SK-N-SH (cell line): ENCODE data around the gene DDX39B. TPM values are rescaled to one million over a fixed set of nuclear protein-coding genes. Genes with fewer than 3 reads are reported as not detected.
A peak's percentile ranks its signal among the peaks of the same experiment; 100 is the strongest.

ENCODE experiments used
- CTCF ChIA-PET: fragments of 300-600, 350-600 bp; formaldehyde crosslinking; extraction: SDS; loops from one replicate; lab custom pipeline; 2021; lab: Yijun Ruan, JAX
- POLR2A ChIA-PET: fragments of 350-600 bp; sonication (Branson Sonifier 250); formaldehyde crosslinking; extraction: SDS; loops from one replicate; lab custom pipeline; 2020; ENCODE audit warnings: antibody characterized with exemption, inconsistent platforms; lab: Yijun Ruan, JAX
- DNase-seq: peaks from one replicate; pipeline ENCODE4 v3.0.0; 2012
- H2AFZ ChIP-seq: fragments of 200-600 bp; sonication (generic); 2 replicates; pipeline ENCODE4 v1.8.1; 2016; ENCODE audit warnings: antibody characterized with exemption, mild to moderate bottlenecking, low read depth
- H3F3A ChIP-seq: fragments of 200-600 bp; sonication (generic); replicated peaks from 2 replicates; pipeline ENCODE3; 2016; ENCODE audit warnings: antibody characterized with exemption, mild to moderate bottlenecking; ENCODE audit not compliant: insufficient read depth
- H3K27ac ChIP-seq, 2 experiments: fragments of 200-500 bp in 1 of 2; fragments of 200-600 bp in 1 of 2; sonication (Bioruptor generic) in 1 of 2; sonication (generic), shearing (Covaris generic) in 1 of 2; 2 replicates each; pipeline versions ENCODE4 v1.5.1 to v1.6.1; 2014 to 2016; ENCODE audit warnings: low read depth in 2 of 2, inconsistent platforms in 1 of 2, low read length in 1 of 2, mild to moderate bottlenecking in 1 of 2, mixed read lengths in 1 of 2
- H3K27me3 ChIP-seq: fragments of 200-600 bp; sonication (generic), shearing (Covaris generic); 2 replicates; pipeline ENCODE4 v1.6.1; 2016; ENCODE audit warnings: mixed run types; ENCODE audit not compliant: insufficient read depth
- H3K36me3 ChIP-seq, 2 experiments: fragments of 200-500 bp in 1 of 2; fragments of 200-600 bp in 1 of 2; sonication (Bioruptor generic) in 1 of 2; sonication (generic) in 1 of 2; replicated peaks in 1 of 2; 2 replicates each; pipeline versions ENCODE3 to v1.5.1; 2014 to 2016; ENCODE audit warnings: low read length in 1 of 2, mild to moderate bottlenecking in 1 of 2; ENCODE audit not compliant: insufficient read depth in 2 of 2, control insufficient read depth in 1 of 2
- H3K4me1 ChIP-seq, 2 experiments: fragments of 200-500 bp in 1 of 2; fragments of 200-600 bp in 1 of 2; sonication (Bioruptor generic) in 1 of 2; sonication (generic), shearing (Covaris generic) in 1 of 2; 2 replicates each; pipeline versions ENCODE4 v1.5.1 to v1.6.1; 2014 to 2016; ENCODE audit warnings: low read depth in 1 of 2, low read length in 1 of 2, mixed run types in 1 of 2; ENCODE audit not compliant: insufficient read depth in 2 of 2, control insufficient read depth in 1 of 2
- H3K4me2 ChIP-seq: fragments of 200-600 bp; sonication (generic), shearing (Covaris generic); 2 replicates; pipeline ENCODE4 v1.6.1; 2017; ENCODE audit warnings: mixed run types
- H3K4me3 ChIP-seq, 2 experiments: fragments of 200-500 bp in 1 of 2; fragments of 200-600 bp in 1 of 2; sonication (Bioruptor generic) in 1 of 2; sonication (generic), shearing (Covaris generic) in 1 of 2; 2 replicates each; pipeline versions ENCODE4 v1.5.1 to v1.8.1; 2014 to 2016; ENCODE audit warnings: low read depth in 2 of 2, inconsistent platforms in 1 of 2, low read length in 1 of 2, mild to moderate bottlenecking in 1 of 2, mixed read lengths in 1 of 2, moderate library complexity in 1 of 2
- H3K79me2 ChIP-seq: fragments of 200-600 bp; sonication (generic); 2 replicates; pipeline ENCODE4 v1.8.1; 2017; ENCODE audit warnings: mild to moderate bottlenecking; ENCODE audit not compliant: insufficient read depth
- H3K9ac ChIP-seq: fragments of 200-600 bp; sonication (generic); 2 replicates; pipeline ENCODE4 v1.6.1; 2017; ENCODE audit warnings: mixed run types
- H3K9me2 ChIP-seq: fragments of 200-600 bp; sonication (generic); 2 replicates; pipeline ENCODE4 v1.6.1; 2017; ENCODE audit warnings: mixed run types
- H3K9me3 ChIP-seq: fragments of 200-600 bp; sonication (generic); 2 replicates; pipeline ENCODE4 v1.6.1; 2017; ENCODE audit warnings: mixed run types, mild to moderate bottlenecking, moderate library complexity
- H4K20me1 ChIP-seq: fragments of 200-600 bp; sonication (generic); 2 replicates; pipeline ENCODE4 v1.6.1; 2017; ENCODE audit warnings: mild to moderate bottlenecking, mixed run types; ENCODE audit not compliant: insufficient read depth
- ELF1 ChIP-seq: IDR thresholded peaks from 2 replicates; pipeline ENCODE4 v1.4.0; 2012
- FOSL2 ChIP-seq: IDR thresholded peaks from 2 replicates; pipeline ENCODE4 v1.4.0; 2012; ENCODE audit warnings: low read depth, mild to moderate bottlenecking, moderate library complexity, borderline replicate concordance
- NFIC ChIP-seq: IDR thresholded peaks from 2 replicates; pipeline ENCODE4 v1.4.0; 2012; ENCODE audit warnings: borderline replicate concordance
- NRF1 ChIP-seq: IDR thresholded peaks from 2 replicates; pipeline ENCODE4 v1.6.1; 2012; ENCODE audit warnings: low read depth, mild to moderate bottlenecking, low read length
- RAD21 ChIP-seq: IDR thresholded peaks from 2 replicates; pipeline ENCODE4 v1.6.1; 2012; ENCODE audit warnings: mild to moderate bottlenecking, low read length
- RFX5 ChIP-seq: IDR thresholded peaks from 2 replicates; pipeline ENCODE4 v1.6.1; 2012; ENCODE audit warnings: mild to moderate bottlenecking, improper control_type of control experiment, low read length
- RXRA ChIP-seq: IDR thresholded peaks from 2 replicates; pipeline ENCODE4 v1.4.0; 2012; ENCODE audit warnings: low read depth, mild to moderate bottlenecking, borderline replicate concordance
- YY1 ChIP-seq: IDR thresholded peaks from 2 replicates; pipeline ENCODE4 v1.4.0; 2012; ENCODE audit warnings: low read depth, mild to moderate bottlenecking
- WGBS: methylation state at CpG from one replicate; pipeline ENCODE4 v1.1.6; 2017; ENCODE audit warnings: low lambda C conversion rate; 5-methylcytosine and 5-hydroxymethylcytosine counted together
- polyA plus RNA-seq, 3 experiments: library from polyadenylated mRNA; depleted of rRNA; stranded (reverse); fragments of >200 nt; gene quantifications; 2 replicates each; pipeline ENCODE4 v1.2.3, GENCODE V29; 2012
- TF ChIP-seq, protein P1 (sequence below): IDR thresholded peaks from 2 replicates; pipeline ENCODE4; 2012
- TF ChIP-seq, protein P2 (sequence below): IDR thresholded peaks from 2 replicates; pipeline ENCODE4 v1.4.0; 2012; ENCODE audit warnings: low read depth

Gene DDX39B
- polyA plus RNA-seq, 1 of the 3 experiments (the other 2 are of a cell fraction) = 502 TPM

- Histone ChIP-seq H3F3A (peaks cover 28% of the 10 kb centered on the region), H4K20me1 (peaks cover 25% of the 10 kb centered on the region; the same call in 1 of the 2 replicates), H3K36me3 (peaks cover 29 to 38% of the 10 kb centered on the region in 2 experiments), H3K4me3 (no peak overlapping the region), H3K9ac (no peak overlapping the region), H3K27me3 (no peaks in the 10 kb centered on the region), H3K4me1 (peaks cover 0 to 14% of the 10 kb centered on the region in 2 experiments; a peak in 2 of 4 replicates), H3K27ac (no peak overlapping the region), H3K79me2 (peaks cover 2% of the 10 kb centered on the region; the same call in 1 of the 2 replicates), H2AFZ (no peak overlapping the region), H3K9me3 (no peaks in the 10 kb centered on the region), H3K9me2 (no peaks in the 10 kb centered on the region), H3K4me2 (no peak overlapping the region)
- ChIA-PET CTCF (interaction anchor here (0.7 kb wide), 1 partner anchor 11 kb away, joined by 3 read pairs; no protein-coding TSS in a partner anchor), POLR2A (no interaction called here)
- WGBS = 89% methylated on average over 4 of the region's 4 CpGs
- no peak for TF ChIP-seq RAD21
- TF ChIP-seq NRF1 = no peak
- no peak for TF ChIP-seq ELF1
- no peak for TF ChIP-seq RXRA
- no peak for TF ChIP-seq RFX5
- no peak for TF ChIP-seq YY1
- DNase-seq = no peak
Observed at GRCh38 chr6:31528307-31528777, 13.5 kb downstream of the DDX39B start.

DNA sequence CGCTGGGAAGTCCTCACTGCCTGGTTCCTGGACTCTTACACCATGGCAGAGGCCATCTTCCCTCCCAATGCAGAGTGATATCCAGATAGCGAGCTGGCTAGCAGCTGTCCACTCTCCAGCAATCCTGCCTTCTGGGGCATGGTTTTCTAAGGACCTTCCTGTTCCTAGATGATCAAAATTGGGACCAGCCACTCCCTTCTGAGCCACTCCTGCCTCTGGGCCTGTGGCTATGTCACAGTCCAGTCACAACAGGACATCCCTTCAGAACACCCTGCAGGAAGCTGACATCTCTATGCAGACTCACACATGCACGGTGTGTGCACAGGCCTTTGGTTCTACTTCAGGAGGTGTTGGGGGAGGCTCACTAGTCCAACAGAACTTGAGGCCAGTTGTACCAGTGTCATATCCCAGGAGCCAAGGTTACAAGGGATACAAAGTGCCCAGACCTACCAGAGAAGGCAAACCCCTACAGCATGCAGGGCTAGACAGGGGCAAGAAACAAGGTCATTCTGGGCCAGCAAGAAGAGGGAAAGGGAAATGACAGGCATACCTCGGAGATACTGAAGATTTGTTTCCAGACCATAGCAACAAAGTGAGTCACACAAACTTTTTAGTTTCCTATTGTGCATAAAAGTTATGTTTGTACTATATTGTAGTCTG, 15.7 kb downstream of the DDX39B start:
- Histone ChIP-seq H3K27me3 (no peaks in the 10 kb centered on the region), H3F3A (peaks cover 12% of the 10 kb centered on the region), H3K27ac (peak overlapping the region in 1 of 2 experiments; percentile 80; a peak in 2 of 4 replicates), H3K4me3 (no peak overlapping the region), H4K20me1 (peaks cover 12% of the 10 kb centered on the region; the same call in 1 of the 2 replicates), H3K4me2 (peak overlapping the region; percentile 64), H2AFZ (0 out of 2 replicates have a peak overlapping the region, but pooled peaks have one; percentile 29), H3K36me3 (peaks cover 11 to 16% of the 10 kb centered on the region in 2 experiments), H3K9me3 (no peaks in the 10 kb centered on the region), H3K9me2 (no peaks in the 10 kb centered on the region), H3K9ac (0 out of 2 replicates have a peak overlapping the region, but pooled peaks have one; percentile 12), H3K4me1 (peaks cover 0 to 14% of the 10 kb centered on the region in 2 experiments; a peak in 2 of 4 replicates), H3K79me2 (no peaks in the 10 kb centered on the region)
- TF ChIP-seq NFIC (no peak), FOSL2 (0 out of 2 replicates have a peak, but pooled peaks have one; percentile 15)
- TF ChIP-seq, protein P1, sequence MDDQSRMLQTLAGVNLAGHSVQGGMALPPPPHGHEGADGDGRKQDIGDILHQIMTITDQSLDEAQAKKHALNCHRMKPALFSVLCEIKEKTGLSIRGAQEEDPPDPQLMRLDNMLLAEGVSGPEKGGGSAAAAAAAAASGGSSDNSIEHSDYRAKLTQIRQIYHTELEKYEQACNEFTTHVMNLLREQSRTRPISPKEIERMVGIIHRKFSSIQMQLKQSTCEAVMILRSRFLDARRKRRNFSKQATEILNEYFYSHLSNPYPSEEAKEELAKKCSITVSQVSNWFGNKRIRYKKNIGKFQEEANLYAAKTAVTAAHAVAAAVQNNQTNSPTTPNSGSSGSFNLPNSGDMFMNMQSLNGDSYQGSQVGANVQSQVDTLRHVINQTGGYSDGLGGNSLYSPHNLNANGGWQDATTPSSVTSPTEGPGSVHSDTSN = 0 out of 2 replicates have a peak, but pooled peaks have one; percentile 4
- TF ChIP-seq, protein P2, sequence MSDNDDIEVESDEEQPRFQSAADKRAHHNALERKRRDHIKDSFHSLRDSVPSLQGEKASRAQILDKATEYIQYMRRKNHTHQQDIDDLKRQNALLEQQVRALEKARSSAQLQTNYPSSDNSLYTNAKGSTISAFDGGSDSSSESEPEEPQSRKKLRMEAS = 0 out of 2 replicates have a peak, but pooled peaks have one; percentile 12
- no peak for DNase-seq
- WGBS = 51% methylated on average over 3 of the region's 4 CpGs
- POLR2A ChIA-PET = interaction anchor here (0.6 kb wide), 1 partner anchor 126 kb away, joined by 4 read pairs; the partner anchor contains the start of gene BAG6
- CTCF ChIA-PET = interaction anchor here (1.2 to 1.4 kb wide), 2 partner anchors 31 to 72 kb away, joined by 3 to 5 read pairs; no protein-coding TSS in a partner anchor
